GM06990 (cell line): ENCODE results near the gene SLC25A27.

Source experiments
- DNase-seq: peaks from one replicate; pipeline ENCODE4 v3.0.0-alpha.2; 2011; ENCODE audit not compliant: insufficient read length; ENCODE audit errors: extremely low read depth
- H3K27me3 ChIP-seq: replicated peaks from 2 replicates; pipeline ENCODE4 v1.6.0; 2011; ENCODE audit warnings: low read length; ENCODE audit not compliant: control insufficient read depth, insufficient read depth
- H3K36me3 ChIP-seq: 2 replicates; pipeline ENCODE4 v1.5.1; 2011; ENCODE audit warnings: low read length; ENCODE audit not compliant: control insufficient read depth, insufficient read depth
- H3K4me3 ChIP-seq: replicated peaks from 2 replicates; pipeline ENCODE4 v1.5.1; 2011; ENCODE audit warnings: low read depth, mild to moderate bottlenecking, control low read depth, low read length
- TF ChIP-seq, protein P1 (sequence below): IDR thresholded peaks from 2 replicates; pipeline ENCODE4 v1.5.1; 2011; ENCODE audit warnings: low read length, control low read depth, mild to moderate bottlenecking, inconsistent platforms; ENCODE audit not compliant: insufficient read depth, poor library complexity, severe bottlenecking

Gene SLC25A27, protein sequence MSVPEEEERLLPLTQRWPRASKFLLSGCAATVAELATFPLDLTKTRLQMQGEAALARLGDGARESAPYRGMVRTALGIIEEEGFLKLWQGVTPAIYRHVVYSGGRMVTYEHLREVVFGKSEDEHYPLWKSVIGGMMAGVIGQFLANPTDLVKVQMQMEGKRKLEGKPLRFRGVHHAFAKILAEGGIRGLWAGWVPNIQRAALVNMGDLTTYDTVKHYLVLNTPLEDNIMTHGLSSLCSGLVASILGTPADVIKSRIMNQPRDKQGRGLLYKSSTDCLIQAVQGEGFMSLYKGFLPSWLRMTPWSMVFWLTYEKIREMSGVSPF

DNA sequence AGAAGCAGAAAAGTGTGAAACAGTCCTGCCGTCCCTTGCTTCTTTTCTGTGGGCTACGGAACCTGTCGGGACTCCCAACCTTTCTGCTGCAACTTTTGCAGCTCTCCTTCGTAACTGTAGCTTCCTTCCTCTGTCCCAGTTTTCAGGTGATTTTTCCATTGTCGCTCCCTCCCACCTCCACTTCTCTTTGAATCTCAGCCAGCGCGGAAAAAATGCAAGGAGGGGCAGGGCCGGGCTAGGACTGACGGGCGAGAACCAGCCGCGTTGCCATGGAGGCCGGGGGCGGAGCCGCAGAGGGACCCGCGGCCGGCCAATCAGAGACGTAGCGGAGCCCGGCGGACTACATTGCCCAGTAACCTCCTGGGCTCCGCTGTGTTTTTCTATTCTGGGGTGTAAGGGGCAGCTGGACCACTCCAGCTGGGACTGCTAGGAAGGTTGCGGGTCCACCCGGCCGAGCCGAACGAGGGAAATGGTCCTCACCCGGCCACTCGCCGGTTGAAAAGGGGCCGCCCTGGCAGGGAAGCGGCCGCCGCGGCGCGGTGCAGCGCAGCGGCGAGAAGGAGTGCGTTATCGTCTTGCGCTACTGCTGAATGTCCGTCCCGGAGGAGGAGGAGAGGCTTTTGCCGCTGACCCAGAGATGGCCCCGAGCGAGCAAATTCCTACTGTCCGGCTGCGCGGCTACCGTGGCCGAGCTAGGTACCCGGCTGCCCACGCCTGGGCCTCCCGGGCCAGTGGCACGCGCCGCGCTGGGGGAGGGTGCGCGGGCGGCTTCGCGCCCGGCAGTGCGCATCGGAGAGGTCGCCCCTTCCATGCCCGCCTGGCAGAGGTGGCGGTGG, at the start of gene SLC25A27, which contains the start of gene CYP39A1:
SLC25A27 (plus strand) TSS at position 373 of the 836 bp plus-strand sequence; CDS start at position 591, 218 bp downstream.
CYP39A1 (minus strand) TSS at position 216 of the 836 bp plus-strand sequence. CDS start 236 bp downstream, outside the sequence.
- H3K36me3 ChIP-seq: no peaks in the 10 kb centered on the region
- H3K27me3 ChIP-seq: peaks cover 2% of the 10 kb centered on the region
- peak; percentile 84 for DNase-seq
- H3K4me3 ChIP-seq: peak within 1 kb of the TSS; percentile 72
- TF ChIP-seq, protein P1, sequence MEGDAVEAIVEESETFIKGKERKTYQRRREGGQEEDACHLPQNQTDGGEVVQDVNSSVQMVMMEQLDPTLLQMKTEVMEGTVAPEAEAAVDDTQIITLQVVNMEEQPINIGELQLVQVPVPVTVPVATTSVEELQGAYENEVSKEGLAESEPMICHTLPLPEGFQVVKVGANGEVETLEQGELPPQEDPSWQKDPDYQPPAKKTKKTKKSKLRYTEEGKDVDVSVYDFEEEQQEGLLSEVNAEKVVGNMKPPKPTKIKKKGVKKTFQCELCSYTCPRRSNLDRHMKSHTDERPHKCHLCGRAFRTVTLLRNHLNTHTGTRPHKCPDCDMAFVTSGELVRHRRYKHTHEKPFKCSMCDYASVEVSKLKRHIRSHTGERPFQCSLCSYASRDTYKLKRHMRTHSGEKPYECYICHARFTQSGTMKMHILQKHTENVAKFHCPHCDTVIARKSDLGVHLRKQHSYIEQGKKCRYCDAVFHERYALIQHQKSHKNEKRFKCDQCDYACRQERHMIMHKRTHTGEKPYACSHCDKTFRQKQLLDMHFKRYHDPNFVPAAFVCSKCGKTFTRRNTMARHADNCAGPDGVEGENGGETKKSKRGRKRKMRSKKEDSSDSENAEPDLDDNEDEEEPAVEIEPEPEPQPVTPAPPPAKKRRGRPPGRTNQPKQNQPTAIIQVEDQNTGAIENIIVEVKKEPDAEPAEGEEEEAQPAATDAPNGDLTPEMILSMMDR: no peak

DNA sequence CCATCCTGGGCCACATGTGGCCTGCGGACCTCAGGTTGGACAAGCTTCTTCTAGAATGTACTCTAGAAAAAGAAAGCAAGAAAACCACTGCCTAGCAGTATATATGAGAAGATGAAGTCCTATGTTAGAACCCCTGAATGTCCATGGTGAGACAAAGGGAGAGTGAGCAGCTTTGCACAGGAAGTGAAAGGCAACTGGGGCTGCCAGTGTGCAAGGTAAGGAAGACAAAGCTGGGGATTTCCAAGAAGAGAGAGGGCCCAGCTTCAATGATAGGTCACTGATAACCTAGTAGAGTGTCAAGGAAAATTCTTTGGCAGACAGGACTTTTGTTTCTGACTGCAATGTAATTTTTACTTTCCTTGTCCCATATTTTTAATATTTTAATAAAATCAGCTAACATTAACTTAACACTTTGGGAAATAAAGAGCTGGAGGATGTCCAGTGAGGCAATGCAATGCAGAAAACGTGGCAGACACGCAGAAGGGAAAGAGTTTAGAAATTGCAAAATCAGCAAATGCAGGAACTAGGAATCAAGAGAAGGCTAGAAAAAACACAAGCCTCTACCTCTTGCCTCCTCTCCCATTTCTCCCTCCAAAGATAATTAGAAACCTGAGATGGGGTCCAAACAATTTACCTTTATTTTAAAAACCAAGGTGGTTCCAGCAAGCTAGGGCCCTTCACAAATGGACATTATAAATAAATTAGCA, 47.5 kb upstream of the SLC25A27 start:
- DNase-seq: no peak

DNA sequence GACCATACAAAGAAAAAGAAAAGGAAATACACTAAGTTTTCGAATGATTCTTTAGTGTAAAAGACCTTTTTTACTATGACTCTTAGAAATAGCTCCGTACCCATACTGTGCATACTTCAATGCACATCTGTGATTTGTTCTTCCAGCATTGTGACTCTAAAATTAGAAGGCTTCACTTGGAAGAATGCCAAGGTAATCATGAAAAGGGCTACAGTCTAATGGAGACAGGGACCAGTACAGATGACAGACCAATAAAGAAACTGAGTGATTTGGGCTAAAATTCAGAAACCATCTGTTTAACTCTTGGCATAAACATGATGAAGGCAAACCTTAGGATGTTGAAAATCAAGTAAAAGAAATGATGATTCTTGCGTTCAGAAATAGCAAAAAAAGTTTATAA, 46.4 kb upstream of the SLC25A27 start:
- Histone ChIP-seq H3K36me3 (no peaks in the 10 kb centered on the region), H3K4me3 (no peak overlapping the region), H3K27me3 (no peaks in the 10 kb centered on the region; the same call in 1 of the 2 replicates)
- TF ChIP-seq, protein P1: no peak
- DNase-seq: no peak

More for the DNA sequence above, 47.5 kb upstream of the SLC25A27 start:
- TF ChIP-seq, protein P1: no peak
- Histone ChIP-seq H3K36me3 (no peaks in the 10 kb centered on the region), H3K27me3 (no peaks in the 10 kb centered on the region; the same call in 1 of the 2 replicates), H3K4me3 (no peak overlapping the region)

DNA sequence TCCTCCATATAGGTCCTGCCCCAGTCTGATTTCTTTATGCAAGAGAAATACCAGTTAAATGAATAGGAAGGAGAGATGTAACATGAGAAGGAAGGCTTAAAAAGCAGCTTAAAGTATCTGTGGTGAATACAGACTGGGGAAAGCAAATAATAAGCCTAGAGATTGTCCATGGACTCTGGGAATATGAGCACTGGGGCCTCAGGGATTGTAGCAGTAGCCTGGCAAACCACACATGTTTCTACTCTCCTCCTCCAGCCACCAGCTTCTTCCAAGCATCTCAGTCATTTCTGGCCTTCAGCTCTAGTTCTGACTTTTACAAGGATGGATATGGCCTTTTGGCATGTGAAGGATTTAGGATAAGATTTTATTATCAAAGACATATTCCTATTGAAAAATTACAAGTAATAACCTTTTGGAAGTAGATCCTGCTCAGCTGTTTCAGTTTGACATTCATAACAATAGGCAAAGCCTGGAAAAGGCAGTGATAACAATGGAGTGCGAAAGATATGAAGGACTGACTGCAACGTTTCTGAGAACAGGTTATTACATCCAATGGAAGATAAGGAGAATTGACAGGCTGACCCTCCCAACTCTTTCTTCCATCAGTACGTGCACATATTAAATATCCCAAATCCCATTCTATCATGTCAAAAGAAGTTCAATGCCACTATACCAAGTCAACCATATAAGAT, 41.8 kb upstream of the SLC25A27 start:
- no peaks in the 10 kb centered on the region; the same call in 1 of the 2 replicates for H3K27me3 ChIP-seq
- no peaks in the 10 kb centered on the region for H3K36me3 ChIP-seq
- TF ChIP-seq, protein P1: no peak
- no peak for DNase-seq
- H3K4me3 ChIP-seq: no peak overlapping the region

DNA sequence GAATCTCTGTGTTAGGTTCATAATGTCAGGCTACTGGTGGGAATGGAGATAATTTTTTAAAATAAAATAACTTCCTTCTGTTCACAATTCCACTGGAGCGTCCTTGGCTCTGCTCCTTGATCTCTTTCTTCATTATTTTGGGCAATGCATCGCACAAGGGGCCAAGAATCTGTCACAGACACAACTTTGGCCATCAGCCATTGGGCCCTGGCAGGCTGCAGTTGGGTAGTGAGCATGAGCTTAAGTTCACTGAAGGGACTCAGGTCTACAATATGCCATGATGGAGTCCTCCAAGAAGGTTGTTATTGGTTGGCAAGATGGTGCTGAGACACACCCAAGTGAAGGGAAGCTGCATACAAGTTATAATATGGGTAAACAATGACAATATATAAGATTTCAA, 40.1 kb upstream of the SLC25A27 start:
- Histone ChIP-seq H3K36me3 (no peaks in the 10 kb centered on the region), H3K27me3 (no peaks in the 10 kb centered on the region; the same call in 1 of the 2 replicates), H3K4me3 (no peak overlapping the region)
- DNase-seq: no peak
- TF ChIP-seq, protein P1: no peak
